Activated naive CD4-positive, alpha-beta T cell treated with anti-CD3 and anti-CD28 coated beads, Interleukin-2, amount 10 ng/mL, durations not matched to agents 5 hours and 36 hours (primary cell): ENCODE results near the gene EVI2A. TPM values are rescaled to one million over a fixed set of nuclear protein-coding genes. Genes with fewer than 3 reads are reported as not detected.

Source experiments
- total RNA-seq, 2 experiments: library from RNA; stranded (reverse); gene quantifications; one replicate each; pipeline ENCODE4 v1.2.3, GENCODE V29; 2021

Gene EVI2A
- total RNA-seq, result 100 to 1,000 TPM in 1 of 2 experiments, 10 to 100 TPM in 1; 99.5 to 103 TPM

GRCh38 chr17:31321481-31321880 is at the start of gene EVI2A:
TSS of gene EVI2A (minus strand) at chr17:31321622. CDS start at chr17:31319013, 2,609 bp downstream.

GRCh38 chr17:31313982-31314781 is 7.2 kb downstream of the EVI2A start, which contains the start of gene EVI2B:
TSS of gene EVI2B (minus strand) at chr17:31314054. CDS start at chr17:31305609, 8,445 bp downstream.

GRCh38 chr17:31297090-31297489 is 24.3 kb downstream of the EVI2A start, which contains the start of gene OMG:
TSS of gene OMG (minus strand) at chr17:31297239. CDS start at chr17:31296331, 908 bp downstream.

Other genes with a start within 250 kb of the EVI2A start
- 10 to 100 TPM; 14.1 to 14.3 TPM for gene NF1, start 226.6 kb downstream of the EVI2A start, total RNA-seq
- under 1 TPM; 0.20 to 0.31 TPM for gene OMG, start 24.4 kb downstream of the EVI2A start, total RNA-seq
- 100 to 1,000 TPM in 1 of 2 experiments, 10 to 100 TPM in 1; 97.7 to 102 TPM for gene EVI2B, start 7.6 kb downstream of the EVI2A start, total RNA-seq
- gene RAB11FIP4, start 70.1 kb upstream of the EVI2A start, total RNA-seq, result 10 to 100 TPM; 40.2 to 41.9 TPM